Measurements from ENCODE around the gene SAMD9L.

- no peak for TF ChIP-seq EP300 (IDR thresholded peaks at IDR 0.05)
- TF ChIP-seq CTCF (IDR thresholded peaks at IDR 0.05), result no peak
Measured at GRCh38 chr7:93146036-93146435, 2.1 kb downstream of the SAMD9L start.
